Pancreas (tissue), 10 donors: Measurements from ENCODE around the gene PLPP2. TPM values are rescaled to one million over a fixed set of nuclear protein-coding genes. Genes with fewer than 3 reads are reported as not detected.

Source experiments
- ATAC-seq, 4 donors: fragments of 200-7000 bp; cut with Tn5 transposase; one replicate each; pipeline versions ENCODE4 v1.8.0 to v1.9.1; 2020; ENCODE audit warnings: mild to moderate bottlenecking in 4 of 4, moderate library complexity in 4 of 4
- DNase-seq, 6 donors: peaks; one replicate each; pipeline ENCODE4 v3.0.0-alpha.2; 2020
- FAIRE-seq: peaks from 2 replicates; lab custom pipeline; 2012; peaks lifted over from hg19 to GRCh38; lab: Jason Lieb, UNC
- H3K27ac ChIP-seq, 4 donors: fragments of 200-600 bp; sonication (generic); 1 replicate in 3 of 4; 2 replicates in 1 of 4; pipeline versions ENCODE4 v1.5.0 to v1.8.0; 2020
- H3K27me3 ChIP-seq, 4 donors: fragments of 200-600 bp; one replicate each; pipeline ENCODE4 v1.8.0; 2021
- H3K36me3 ChIP-seq, 3 donors: fragments of 200-600 bp; sonication (generic) in 1 of 3; one replicate each; pipeline versions ENCODE4 v1.5.0 to v1.8.0; 2020 to 2021
- H3K4me1 ChIP-seq, 3 donors: fragments of 200-600 bp; one replicate each; pipeline ENCODE4 v1.8.0; 2021
- H3K4me3 ChIP-seq, 4 donors: fragments of 200-600 bp; sonication (generic) in 2 of 4; one replicate each; pipeline versions ENCODE4 v1.5.0 to v1.8.0; 2020 to 2021
- H3K9me3 ChIP-seq, 4 donors: fragments of 200-600 bp; one replicate each; pipeline ENCODE4 v1.8.0; 2021
- CTCF ChIP-seq, 4 donors: fragments of 200-600 bp; sonication (generic) in 3 of 4; IDR thresholded peaks; one replicate each; pipeline versions ENCODE4 v1.5.0 to v1.8.0; 2021; ENCODE audit warnings: antibody characterized with exemption in 4 of 4
- WGBS, 2 donors: extraction: QIAGEN DNeasy Blood & Tissue Kit; methylation state at CpG; one replicate each; pipeline ENCODE4 v1.1.7; 2013; 5-methylcytosine and 5-hydroxymethylcytosine counted together
- intact Hi-C, 3 donors: fragments of 100-400 bp; cut with DNase I; formaldehyde crosslinking; loops; one replicate each; pipeline versions ENCODE4 v1.11.1 to v1.14.2; 2022
- polyA plus RNA-seq, 2 donors: library from polyadenylated mRNA; stranded (reverse); fragments of 200-250 nt; gene quantifications; one replicate each; pipeline ENCODE4 v1.2.3, GENCODE V29; 2013
- total RNA-seq, 6 donors: library from RNA; stranded (reverse); fragmentation: NEBNext Ultra II Directional in 4 of 6; extraction: Animal tissue kit (Norgen Biotek cat#: 25700) in 4 of 6; gene quantifications; one replicate each; pipeline versions ENCODE4 v1.2.1 to v1.2.4, GENCODE V29; 2021 to 2023
- donor health status: healthy with polysubstance abuse.
- donor health status: DM: no; HTN: no; CAD: no; lungs with moderate emphysema.
- donor health status: DM: no; HTN: no; CAD: no.
- donor health status: control.
- donor health status: control.
- donor health status: Bipolar disorder and iron deficiency.
- donor health status: DM: yes; HTN: yes; CAD: no.
- donor health status: DM: no; HTN: no; CAD: no.
- donor health status: DM: no; HTN: no; CAD: no.
- donor health status: DM: yes; HTN: yes; CAD: no.

The PLPP2 gene
- total and polyA plus RNA-seq, 8 donors = 15.7 to 93.8 (median 28.7) TPM

- H3K4me1 ChIP-seq = peaks cover 0 to 12% (median 10%) of the 10 kb centered on the region in 3 donors
- ATAC-seq (no peak), FAIRE-seq (no peak), DNase-seq (peak in 1 of 6 donors; percentile 60)
- no peaks in the 10 kb centered on the region for H3K9me3 ChIP-seq
- TF ChIP-seq CTCF (IDR thresholded peaks at IDR 0.05) = no peak
- H3K4me3 ChIP-seq = no peak overlapping the region
- H3K27me3 ChIP-seq = no peaks in the 10 kb centered on the region
- peak overlapping the region in 1 of 4 donors; percentile 50 for H3K27ac ChIP-seq
- 77 to 79% methylated on average over 15 of the region's 15 CpGs for WGBS, 2 donors
- intact Hi-C loops = no loop called here
- H3K36me3 ChIP-seq = no peaks in the 10 kb centered on the region
Observed at GRCh38 chr19:292281-292884, 1.2 kb upstream of the PLPP2 start.

- no peak for FAIRE-seq
- Histone ChIP-seq H3K4me1 (peaks cover 0 to 12% (median 10%) of the 10 kb centered on the region in 3 donors), H3K36me3 (no peaks in the 10 kb centered on the region), H3K27me3 (no peaks in the 10 kb centered on the region), H3K4me3 (peak overlapping the region in 2 of 4 donors; percentile 21 to 35), H3K27ac (peak overlapping the region in 2 of 4 donors; percentile 50 to 54), H3K9me3 (no peaks in the 10 kb centered on the region)
- 17 to 40% methylated on average over 31 to 70 of the region's 71 CpGs for WGBS, 2 donors
- DNase-seq = peak in 3 of 6 donors; percentile 50 to 75 (median 68)
- intact Hi-C loops = no loop called here
- TF ChIP-seq CTCF (IDR thresholded peaks at IDR 0.05) = no peak
- no peak for ATAC-seq
Observed at GRCh38 chr19:291561-292280, 518 bp upstream of the PLPP2 start.

- WGBS, 2 donors = 2 to 4% methylated on average over 42 to 51 of the region's 51 CpGs
- peak; percentile 71 to 77 (median 74) for ATAC-seq
- Histone ChIP-seq H3K4me3 (peak overlapping the region; percentile 28 to 52 (median 38)), H3K27me3 (no peaks in the 10 kb centered on the region), H3K4me1 (peaks cover 0 to 10% (median 7%) of the 10 kb centered on the region in 3 donors), H3K9me3 (no peaks in the 10 kb centered on the region), H3K27ac (peak overlapping the region; percentile 77 to 90 (median 86)), H3K36me3 (no peaks in the 10 kb centered on the region)
- peak; percentile 73 to 88 (median 83) for DNase-seq
- intact Hi-C loops = no loop called here
- no peak for FAIRE-seq
- TF ChIP-seq CTCF (IDR thresholded peaks at IDR 0.05) = no peak
Observed at GRCh38 chr19:290372-291005, 714 bp downstream of the PLPP2 start.

DNA sequence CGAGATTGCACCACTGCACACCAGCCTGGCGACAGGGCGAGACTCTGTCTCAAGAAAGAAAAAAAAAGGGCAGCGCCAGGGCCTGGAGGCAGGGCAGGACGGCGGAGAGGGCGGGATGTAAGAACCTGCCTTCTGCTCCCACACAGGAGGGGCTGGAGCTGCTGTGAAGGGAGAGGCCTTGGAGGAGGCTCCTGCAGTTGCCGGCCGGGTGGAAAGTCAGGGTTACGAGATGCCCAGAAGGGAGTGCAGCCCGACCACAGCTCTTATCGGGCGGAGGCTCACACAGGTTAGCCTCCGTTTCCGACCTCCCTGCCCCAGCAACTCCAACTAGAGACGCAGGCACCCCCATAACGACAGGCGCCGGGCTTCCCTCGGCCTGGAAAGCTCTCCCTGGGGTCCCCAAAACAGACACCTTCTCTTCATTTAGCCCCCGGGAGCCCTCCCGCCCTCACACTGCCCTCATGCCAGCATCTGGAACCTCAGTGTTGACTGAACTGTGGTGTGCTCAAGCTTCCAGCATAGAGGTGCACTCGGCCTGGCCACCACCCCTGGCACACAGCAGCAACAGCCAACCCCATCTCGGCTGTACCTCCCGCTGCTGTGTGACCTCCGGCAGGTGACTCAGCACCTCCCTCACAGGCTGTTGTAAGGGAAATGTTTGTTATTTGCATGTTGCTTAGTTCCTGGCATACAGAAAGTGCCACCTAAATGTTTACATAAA, 1.4 kb downstream of the PLPP2 start:
- Histone ChIP-seq H3K4me3 (peak overlapping the region in 2 of 4 donors; percentile 14 to 44), H3K4me1 (peaks cover 0 to 10% (median under 1%) of the 10 kb centered on the region in 3 donors), H3K9me3 (no peaks in the 10 kb centered on the region), H3K36me3 (no peaks in the 10 kb centered on the region), H3K27me3 (no peaks in the 10 kb centered on the region), H3K27ac (peak overlapping the region; percentile 77 to 90 (median 86))
- peak; percentile 44 to 79 (median 67) for DNase-seq
- 39 to 49% methylated on average over 26 of the region's 26 CpGs for WGBS, 2 donors
- intact Hi-C loops = no loop called here
- no peak for FAIRE-seq
- TF ChIP-seq CTCF (IDR thresholded peaks at IDR 0.05) = no peak
- peak; percentile 70 to 82 (median 80) for ATAC-seq
